ENCODE data around the gene ATP8A2.

DNA sequence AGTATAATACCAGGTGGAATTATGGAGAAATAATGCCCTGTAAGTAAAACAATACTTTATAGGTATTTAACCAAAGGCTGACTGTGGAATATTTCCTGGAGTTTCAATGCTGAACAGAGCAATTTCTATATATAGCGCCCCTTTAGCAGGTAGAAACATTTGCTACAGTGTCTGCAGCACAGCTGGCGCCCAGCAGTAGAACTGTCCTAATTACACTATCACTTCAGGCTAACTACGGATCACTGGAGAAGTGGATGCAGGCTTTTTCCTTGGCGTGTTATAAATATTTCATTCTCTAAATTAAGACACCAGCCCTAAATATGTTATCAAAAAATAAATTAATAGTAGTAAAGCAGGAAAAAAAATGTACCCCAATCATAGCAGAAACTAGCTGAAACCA, 677.0 kb downstream of the ATP8A2 start:
- TF ChIP-seq, protein P1, sequence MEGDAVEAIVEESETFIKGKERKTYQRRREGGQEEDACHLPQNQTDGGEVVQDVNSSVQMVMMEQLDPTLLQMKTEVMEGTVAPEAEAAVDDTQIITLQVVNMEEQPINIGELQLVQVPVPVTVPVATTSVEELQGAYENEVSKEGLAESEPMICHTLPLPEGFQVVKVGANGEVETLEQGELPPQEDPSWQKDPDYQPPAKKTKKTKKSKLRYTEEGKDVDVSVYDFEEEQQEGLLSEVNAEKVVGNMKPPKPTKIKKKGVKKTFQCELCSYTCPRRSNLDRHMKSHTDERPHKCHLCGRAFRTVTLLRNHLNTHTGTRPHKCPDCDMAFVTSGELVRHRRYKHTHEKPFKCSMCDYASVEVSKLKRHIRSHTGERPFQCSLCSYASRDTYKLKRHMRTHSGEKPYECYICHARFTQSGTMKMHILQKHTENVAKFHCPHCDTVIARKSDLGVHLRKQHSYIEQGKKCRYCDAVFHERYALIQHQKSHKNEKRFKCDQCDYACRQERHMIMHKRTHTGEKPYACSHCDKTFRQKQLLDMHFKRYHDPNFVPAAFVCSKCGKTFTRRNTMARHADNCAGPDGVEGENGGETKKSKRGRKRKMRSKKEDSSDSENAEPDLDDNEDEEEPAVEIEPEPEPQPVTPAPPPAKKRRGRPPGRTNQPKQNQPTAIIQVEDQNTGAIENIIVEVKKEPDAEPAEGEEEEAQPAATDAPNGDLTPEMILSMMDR (IDR thresholded peaks at IDR 0.05 in 2 of 3, conservative IDR thresholded peaks at IDR 0.05 in 1 of 3; ENCODE audit: control insufficient read depth in 2 of 3, extremely low read depth in 1 of 3, insufficient read depth in 1 of 3, low read depth in 3 of 3, low read length in 3 of 3): no peak
- no peak for TF ChIP-seq PML (IDR thresholded peaks at IDR 0.05; ENCODE audit: low read length)
- TF ChIP-seq POLR2A (IDR thresholded peaks at IDR 0.05; ENCODE audit: low read depth, low read length): no peak
- no peak for TF ChIP-seq YBX1 (IDR thresholded peaks at IDR 0.05)
- no peak for TF ChIP-seq SRF (IDR thresholded peaks at IDR 0.05; ENCODE audit: low read depth in 2 of 2, low read length in 2 of 2)
- TF ChIP-seq RAD21 (IDR thresholded peaks at IDR 0.05; ENCODE audit: insufficient read depth, low read depth, low read length): no peak
- no peak for TF ChIP-seq ZNF24 (IDR thresholded peaks at IDR 0.05)
- TF ChIP-seq FOXK2 (IDR thresholded peaks at IDR 0.05): no peak
- TF ChIP-seq KDM1A (IDR thresholded peaks at IDR 0.05; ENCODE audit: borderline replicate concordance): no peak
- TF ChIP-seq CEBPB (IDR thresholded peaks at IDR 0.05; ENCODE audit: borderline replicate concordance in 1 of 2, low read depth in 2 of 2, low read length in 2 of 2): no peak
- TF ChIP-seq, protein P2, sequence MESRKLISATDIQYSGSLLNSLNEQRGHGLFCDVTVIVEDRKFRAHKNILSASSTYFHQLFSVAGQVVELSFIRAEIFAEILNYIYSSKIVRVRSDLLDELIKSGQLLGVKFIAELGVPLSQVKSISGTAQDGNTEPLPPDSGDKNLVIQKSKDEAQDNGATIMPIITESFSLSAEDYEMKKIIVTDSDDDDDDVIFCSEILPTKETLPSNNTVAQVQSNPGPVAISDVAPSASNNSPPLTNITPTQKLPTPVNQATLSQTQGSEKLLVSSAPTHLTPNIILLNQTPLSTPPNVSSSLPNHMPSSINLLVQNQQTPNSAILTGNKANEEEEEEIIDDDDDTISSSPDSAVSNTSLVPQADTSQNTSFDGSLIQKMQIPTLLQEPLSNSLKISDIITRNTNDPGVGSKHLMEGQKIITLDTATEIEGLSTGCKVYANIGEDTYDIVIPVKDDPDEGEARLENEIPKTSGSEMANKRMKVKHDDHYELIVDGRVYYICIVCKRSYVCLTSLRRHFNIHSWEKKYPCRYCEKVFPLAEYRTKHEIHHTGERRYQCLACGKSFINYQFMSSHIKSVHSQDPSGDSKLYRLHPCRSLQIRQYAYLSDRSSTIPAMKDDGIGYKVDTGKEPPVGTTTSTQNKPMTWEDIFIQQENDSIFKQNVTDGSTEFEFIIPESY (IDR thresholded peaks at IDR 0.05): no peak

All from GM12878 (cell line).